ENCODE measurements around the gene BCL11A.

The BCL11A gene

GRCh38 chr2:60570251-60570650 is 16.8 kb upstream of the BCL11A start:
- no peak for TF ChIP-seq POLR2A (IDR thresholded peaks at IDR 0.05; ENCODE audit: low read length)
- no peak for TF ChIP-seq GATA1 (IDR thresholded peaks at IDR 0.05; ENCODE audit: low read depth, low read length)
- DNase-seq, result no peak

GRCh38 chr2:60569680-60570111 is 16.2 kb upstream of the BCL11A start:
- TF ChIP-seq GATA1 (IDR thresholded peaks at IDR 0.05; ENCODE audit: low read depth, low read length), result no peak
- TF ChIP-seq POLR2A (IDR thresholded peaks at IDR 0.05; ENCODE audit: low read length), result no peak
- no peak for DNase-seq

DNA sequence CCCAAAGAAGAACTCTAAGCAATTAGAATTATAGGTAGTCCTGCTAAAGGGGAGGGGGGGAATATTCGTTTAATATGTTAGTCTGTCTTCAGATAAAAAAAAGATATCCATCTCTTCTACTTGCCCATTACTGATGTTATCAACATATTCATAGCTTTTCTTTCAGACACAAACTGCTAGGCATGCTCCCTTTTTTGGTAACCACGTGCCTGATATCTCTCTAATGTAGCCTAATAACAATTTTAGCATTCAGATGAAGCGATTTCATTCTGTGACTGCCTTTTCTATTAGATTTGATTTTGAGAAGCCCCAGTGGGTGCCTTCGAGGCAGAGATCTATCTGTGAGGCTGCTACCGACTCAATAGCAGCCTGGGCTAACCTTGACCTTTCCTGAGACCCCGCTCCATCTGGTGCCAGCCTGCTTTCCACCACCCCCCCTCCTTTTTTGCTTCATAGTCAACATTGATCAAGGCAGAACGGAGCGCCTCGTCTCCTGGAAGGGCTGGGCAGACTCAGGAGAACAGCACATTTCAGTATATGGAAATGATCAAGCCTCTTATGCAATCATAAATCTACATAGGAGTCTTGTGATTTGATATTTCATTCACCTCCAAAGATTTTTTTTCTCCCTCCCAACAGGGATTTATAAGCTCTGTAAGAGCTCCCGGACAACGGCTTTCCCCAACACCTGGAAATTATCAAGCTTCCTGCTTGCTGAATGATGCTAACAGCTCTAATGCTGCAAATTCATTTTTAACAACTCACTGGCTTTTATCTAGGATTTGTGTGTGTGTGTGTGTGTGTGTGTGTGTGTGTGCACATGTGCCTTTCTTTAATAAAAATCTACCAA is 14.7 kb upstream of the BCL11A start:
- TF ChIP-seq GATA1 (IDR thresholded peaks at IDR 0.05; ENCODE audit: low read depth, low read length), result no peak
- TF ChIP-seq POLR2A (IDR thresholded peaks at IDR 0.05; ENCODE audit: low read length), result no peak
- DNase-seq, result no peak

GRCh38 chr2:60567096-60567495 is 13.6 kb upstream of the BCL11A start:
- no peak for DNase-seq
- TF ChIP-seq POLR2A (IDR thresholded peaks at IDR 0.05; ENCODE audit: low read length), result no peak
- no peak for TF ChIP-seq GATA1 (IDR thresholded peaks at IDR 0.05; ENCODE audit: low read depth, low read length)

- DNase-seq, result peak; percentile 20 to 52
- TF ChIP-seq GATA1 (IDR thresholded peaks at IDR 0.05; ENCODE audit: low read depth, low read length) (no peak), POLR2A (IDR thresholded peaks at IDR 0.05; ENCODE audit: low read length) (no peak)
Measured at GRCh38 chr2:60565472-60565871, 12.0 kb upstream of the BCL11A start.

GRCh38 chr2:60560734-60561644 is 7.5 kb upstream of the BCL11A start:
- DNase-seq, result peak; percentile 47 to 78
- TF ChIP-seq GATA1 (IDR thresholded peaks at IDR 0.05; ENCODE audit: low read depth, low read length) (no peak), POLR2A (IDR thresholded peaks at IDR 0.05; ENCODE audit: low read length) (no peak)

- no peak for DNase-seq
- no peak for TF ChIP-seq POLR2A (IDR thresholded peaks at IDR 0.05; ENCODE audit: low read length)
- no peak for TF ChIP-seq GATA1 (IDR thresholded peaks at IDR 0.05; ENCODE audit: low read depth, low read length)
Measured at GRCh38 chr2:60559880-60560279, 6.4 kb upstream of the BCL11A start.

DNA sequence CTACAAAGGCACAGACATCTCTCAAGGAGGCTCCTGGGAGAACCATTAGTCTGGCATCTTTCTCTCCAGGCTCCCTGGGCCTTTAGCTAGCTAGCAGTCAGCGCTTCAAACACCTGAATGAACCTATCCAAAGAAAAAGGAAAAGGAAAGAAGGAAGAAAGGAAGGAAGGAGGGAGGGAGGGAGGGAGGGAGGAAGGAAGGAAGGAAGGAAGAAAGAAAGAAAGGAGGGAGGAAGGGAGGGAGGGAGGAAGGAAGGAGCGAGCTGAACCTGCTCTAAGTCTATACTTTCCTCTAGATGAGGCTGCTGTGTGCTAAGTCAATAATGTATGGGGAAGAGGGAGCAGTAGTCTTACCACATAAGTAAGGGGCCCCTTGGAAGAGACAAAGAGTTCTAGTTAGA is 5.1 kb upstream of the BCL11A start:
- DNase-seq, result no peak
- no peak for TF ChIP-seq POLR2A (IDR thresholded peaks at IDR 0.05; ENCODE audit: low read length)

GRCh38 chr2:60557486-60557864 is 4.0 kb upstream of the BCL11A start:
- peak; percentile 22 to 73 for DNase-seq

DNA sequence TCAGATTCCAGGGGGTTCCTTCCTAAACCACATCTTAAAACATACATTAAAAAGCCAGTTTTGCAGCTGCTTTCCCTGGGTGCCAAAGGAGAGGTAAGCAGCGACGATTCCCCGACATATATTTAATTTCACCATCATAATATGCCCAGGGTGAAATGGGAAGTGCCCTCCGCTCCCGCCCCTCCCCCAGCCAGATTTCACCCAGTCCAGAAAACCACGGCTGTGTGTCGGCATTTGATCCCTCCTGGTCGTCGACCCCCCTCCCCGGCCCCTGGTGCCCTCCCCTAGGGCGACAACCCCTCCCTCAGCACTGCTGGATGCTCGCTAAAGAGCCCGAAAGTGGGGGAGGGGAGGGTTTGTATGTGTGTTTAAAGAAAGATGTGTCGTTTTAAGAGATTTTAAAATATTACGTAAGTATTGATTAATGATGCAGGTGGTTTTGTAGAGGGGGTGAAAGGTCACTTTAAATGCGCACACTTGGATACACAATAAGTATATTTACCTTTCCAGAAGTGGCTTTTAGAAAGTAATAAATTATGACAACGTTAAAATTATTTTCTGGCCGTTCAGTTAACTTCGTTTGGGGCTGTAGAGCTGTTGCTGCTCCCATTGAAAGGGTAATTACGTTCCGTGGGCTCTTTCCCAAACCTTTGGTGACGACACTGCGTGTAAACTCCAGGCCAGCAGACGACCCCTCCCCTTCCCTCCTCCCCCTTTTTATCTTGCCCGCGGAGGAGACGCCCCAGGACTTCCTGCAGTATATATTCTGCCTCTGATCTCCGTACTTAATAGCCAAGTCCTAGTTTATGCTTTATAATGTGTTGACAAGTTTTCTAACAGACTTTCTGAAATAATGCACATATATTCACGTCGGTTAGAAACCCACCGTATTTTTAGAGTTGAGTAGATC is 3.4 kb upstream of the BCL11A start:
- DNase-seq, result peak; percentile 78 to 93
- TF ChIP-seq POLR2A (IDR thresholded peaks at IDR 0.05; ENCODE audit: low read length) (peak; percentile 90), GATA1 (IDR thresholded peaks at IDR 0.05; ENCODE audit: low read depth, low read length) (no peak)

More at GRCh38 chr2:60557486-60557864, 4.0 kb upstream of the BCL11A start:
- TF ChIP-seq POLR2A (IDR thresholded peaks at IDR 0.05; ENCODE audit: low read length) (peak; percentile 48), GATA1 (IDR thresholded peaks at IDR 0.05; ENCODE audit: low read depth, low read length) (no peak)

DNA sequence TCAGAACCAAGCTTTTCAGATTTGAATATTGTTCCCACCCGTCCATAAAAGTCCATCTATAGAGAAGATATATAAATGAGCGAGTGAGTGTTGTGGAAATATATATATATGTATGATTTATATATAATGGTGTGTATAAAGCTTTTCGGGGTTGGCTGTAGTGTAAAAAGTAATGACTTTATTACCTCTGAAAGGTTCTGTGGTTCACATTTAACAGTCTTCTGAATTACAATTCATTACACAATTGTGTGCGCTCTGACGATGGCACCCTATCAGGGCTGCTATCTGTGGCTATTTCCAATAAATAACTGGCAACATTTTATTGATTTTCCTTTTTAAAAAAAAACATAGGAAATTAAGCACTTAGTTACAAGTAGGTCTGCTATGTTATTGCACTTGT is 2.7 kb upstream of the BCL11A start:
- TF ChIP-seq POLR2A (IDR thresholded peaks at IDR 0.05; ENCODE audit: low read length), result no peak
- no peak for TF ChIP-seq GATA1 (IDR thresholded peaks at IDR 0.05; ENCODE audit: low read depth, low read length)
- peak; percentile 38 to 76 for DNase-seq

- peak in 1 of 2 experiments; percentile 50 for DNase-seq
- no peak for TF ChIP-seq POLR2A (IDR thresholded peaks at IDR 0.05; ENCODE audit: low read length)
- TF ChIP-seq GATA1 (IDR thresholded peaks at IDR 0.05; ENCODE audit: low read depth, low read length), result no peak
Measured at GRCh38 chr2:60555783-60556139, 2.3 kb upstream of the BCL11A start.

- DNase-seq, result peak; percentile 89 to 92
Measured at GRCh38 chr2:60555066-60555782, 1.8 kb upstream of the BCL11A start.

More at GRCh38 chr2:60555066-60555782, 1.8 kb upstream of the BCL11A start:
- TF ChIP-seq GATA1 (IDR thresholded peaks at IDR 0.05; ENCODE audit: low read depth, low read length) (no peak), POLR2A (IDR thresholded peaks at IDR 0.05; ENCODE audit: low read length) (peak; percentile 71)

All from erythroblast (primary cell).